HepG2 (cell line): ENCODE data around the gene P2RY1. TPM values are rescaled to one million over a fixed set of nuclear protein-coding genes. Genes with fewer than 3 reads are reported as not detected.

Experiments
- ATAC-seq: fragments of 200-7000 bp; cut with Tn5 transposase; 3 replicates; pipeline ENCODE4 v1.9.1; 2020; ENCODE audit warnings: mild to moderate bottlenecking, moderate library complexity
- BruUV-seq: library from RNA; stranded (reverse); fragments of 400-500 nt; replicated peaks from 2 replicates; lab custom pipeline; 2021; lab: Mats Ljungman, UMichigan
- CTCF ChIA-PET: fragments of 300-600 bp; formaldehyde crosslinking; extraction: SDS; loops from one replicate; lab custom pipeline; 2021; ENCODE audit warnings: low total read pairs, inconsistent platforms, low intra/inter-chr PET ratio; lab: Yijun Ruan, JAX
- POLR2A ChIA-PET: fragments of 350-600 bp; sonication (Branson Sonifier 250); formaldehyde crosslinking; loops from one replicate; lab custom pipeline; 2020; ENCODE audit warnings: antibody characterized with exemption, inconsistent platforms; lab: Yijun Ruan, JAX
- DNase-seq: peaks from one replicate; pipeline ENCODE4 v3.0.0-alpha.2; 2015; ENCODE audit warnings: low spot score
- FAIRE-seq: peaks from 3 replicates; lab custom pipeline; 2011; peaks lifted over from hg19 to GRCh38; lab: Jason Lieb, UNC
- H2AFZ ChIP-seq: one replicate; pipeline ENCODE4 v1.6.1; 2011; ENCODE audit warnings: low read length, inconsistent platforms
- H3K27ac ChIP-seq: fragments of 300-600 bp; 3 replicates; pipeline ENCODE4 v1.8.0; 2011; ENCODE audit warnings: mixed run types, mild to moderate bottlenecking, mixed read lengths, low read length, inconsistent platforms; ENCODE audit not compliant: insufficient read depth; ENCODE audit errors: extremely low read length
- H3K27me3 ChIP-seq, 2 experiments: fragments of 200-600 bp in 1 of 2; 2 replicates in 1 of 2; 3 replicates in 1 of 2; pipeline versions ENCODE4 v1.6.0 to v1.8.0; 2011; ENCODE audit warnings: low read length in 2 of 2, mild to moderate bottlenecking in 2 of 2, moderate library complexity in 2 of 2, inconsistent platforms in 1 of 2; ENCODE audit not compliant: insufficient read depth in 2 of 2, control insufficient read depth in 1 of 2
- H3K36me3 ChIP-seq, 2 experiments: fragments of 200-600 bp in 1 of 2; replicated peaks in 1 of 2; 2 replicates in 1 of 2; 3 replicates in 1 of 2; pipeline versions ENCODE4 v1.5.1 to v1.8.0; 2011; ENCODE audit warnings: low read length in 2 of 2, inconsistent platforms in 1 of 2; ENCODE audit not compliant: insufficient read depth in 2 of 2, control insufficient read depth in 1 of 2
- H3K4me1 ChIP-seq: 2 replicates; pipeline ENCODE4 v1.5.1; 2012; ENCODE audit warnings: low read length, inconsistent platforms; ENCODE audit not compliant: insufficient read depth
- H3K4me2 ChIP-seq: 2 replicates; pipeline ENCODE4 v1.6.0; 2011; ENCODE audit warnings: low read depth, low read length, inconsistent platforms
- H3K4me3 ChIP-seq, 3 experiments: fragments of 200-600 bp in 1 of 3; sonication (generic), shearing (Covaris generic) in 1 of 3; replicated peaks in 1 of 3; 2 replicates each; pipeline ENCODE4 v1.5.1; 2011 to 2016; ENCODE audit warnings: low read length in 3 of 3, inconsistent platforms in 2 of 3, low read depth in 2 of 3, mild to moderate bottlenecking in 2 of 3, control low read depth in 1 of 3, mixed read lengths in 1 of 3; ENCODE audit not compliant: insufficient read depth in 1 of 3
- H3K79me2 ChIP-seq: one replicate; pipeline ENCODE4 v1.6.1; 2011; ENCODE audit warnings: low read length, inconsistent platforms; ENCODE audit not compliant: insufficient read depth
- H3K9ac ChIP-seq: 2 replicates; pipeline ENCODE4 v1.6.0; 2011; ENCODE audit warnings: mild to moderate bottlenecking, low read depth, low read length, inconsistent platforms; ENCODE audit not compliant: insufficient read depth
- H3K9me3 ChIP-seq: 2 replicates; pipeline ENCODE4 v1.5.1; 2012; ENCODE audit warnings: mild to moderate bottlenecking, low read length
- H4K20me1 ChIP-seq: 2 replicates; pipeline ENCODE4 v1.6.0; 2011; ENCODE audit warnings: inconsistent platforms, mild to moderate bottlenecking, low read length, moderate library complexity; ENCODE audit not compliant: insufficient read depth
- KAT8 ChIP-seq: IDR thresholded peaks from 2 replicates; pipeline ENCODE4 v1.6.1; 2016; ENCODE audit warnings: missing genetic modification reagents, missing compliant biosample characterization
- KIAA2018 ChIP-seq: sonication (generic); formaldehyde crosslinking; IDR thresholded peaks from 2 replicates; pipeline ENCODE4 v1.5.0; 2020; ENCODE audit warnings: mild to moderate bottlenecking, missing genetic modification reagents, borderline replicate concordance
- MATR3 ChIP-seq: sonication (generic); formaldehyde crosslinking; IDR thresholded peaks from 2 replicates; pipeline ENCODE4 v1.4.0; 2020; ENCODE audit warnings: missing genetic modification reagents
- PHF21A ChIP-seq: sonication (generic); formaldehyde crosslinking; IDR thresholded peaks from 2 replicates; pipeline ENCODE4 v1.5.0; 2020; ENCODE audit warnings: mild to moderate bottlenecking, missing genetic modification reagents
- ZBTB20 ChIP-seq: sonication (generic); formaldehyde crosslinking; IDR thresholded peaks from 2 replicates; pipeline ENCODE4 v1.8.1; 2023; ENCODE audit warnings: missing genetic modification reagents, low read depth, mild to moderate bottlenecking, borderline replicate concordance
- ZBTB33 ChIP-seq: sonication (generic); formaldehyde crosslinking; IDR thresholded peaks from 2 replicates; pipeline ENCODE4 v1.4.0; 2020; ENCODE audit warnings: missing genetic modification reagents
- ZNF160 ChIP-seq: sonication (generic); formaldehyde crosslinking; IDR thresholded peaks from 2 replicates; pipeline ENCODE4 v1.8.0; 2022; ENCODE audit warnings: mild to moderate bottlenecking, inconsistent platforms, missing genetic modification reagents
- ZNF280D ChIP-seq: sonication (generic); formaldehyde crosslinking; IDR thresholded peaks from 2 replicates; pipeline ENCODE4 v1.5.1; 2020; ENCODE audit warnings: mild to moderate bottlenecking, missing genetic modification reagents
- ZNF547 ChIP-seq: sonication (generic); formaldehyde crosslinking; IDR thresholded peaks from 2 replicates; pipeline ENCODE4 v1.5.1; 2020; ENCODE audit warnings: mild to moderate bottlenecking, missing genetic modification reagents
- ZNF629 ChIP-seq: sonication (generic); formaldehyde crosslinking; conservative IDR thresholded peaks from 2 replicates; pipeline ENCODE4 v1.5.0; 2020; ENCODE audit warnings: missing genetic modification reagents
- ZNF713 ChIP-seq: sonication (generic); formaldehyde crosslinking; IDR thresholded peaks from 2 replicates; pipeline ENCODE4 v1.4.0; 2020; ENCODE audit warnings: mild to moderate bottlenecking, missing genetic modification reagents
- WGBS: methylation state at CpG from one replicate; pipeline ENCODE4 v1.1.6; 2017; ENCODE audit warnings: low lambda C conversion rate; 5-methylcytosine and 5-hydroxymethylcytosine counted together
- in situ Hi-C: cut with HindIII; loops from 2 replicates; pipeline ENCODE4 v1.10.0; 2017; ENCODE audit warnings: low pct_unique_long_range_greater_than_20kb; ENCODE audit not compliant: extremely low pct_ligation_motif_present
- intact Hi-C: fragments of 100-400 bp; cut with micrococcal nuclease; formaldehyde crosslinking; loops from one replicate; pipeline ENCODE4 v1.10.0; 2022; ENCODE audit not compliant: unreplicated experiment
- polyA plus RNA-seq, 8 experiments: library from polyadenylated mRNA; depleted of rRNA in 3 of 8; stranded (reverse) in 7 of 8; unstranded in 1 of 8; fragments of >200 nt; fragmentation: Illumina TruSeq in 4 of 8; extraction: Trizol in 4 of 8; gene quantifications; 2 replicates each; pipeline versions ENCODE4 v1.2.1 to v1.2.3, GENCODE V29; 2011 to 2016; ENCODE audit warnings: low read depth in 4 of 8, missing spikeins in 1 of 8, mixed read lengths in 1 of 8; ENCODE audit not compliant: insufficient read depth in 1 of 8
- total RNA-seq, 5 experiments: library from RNA; depleted of rRNA; stranded (reverse); fragments of >200 nt; fragmentation: Illumina TruSeq; extraction: Trizol; gene quantifications; 2 replicates each; pipeline ENCODE4 v1.2.3, GENCODE V29; 2016; ENCODE audit warnings: low read depth in 1 of 5

The P2RY1 gene
- total and polyA plus RNA-seq, 2 of the 13 experiments (the other 11 are each of a cell fraction or from before 2014, with no cell fraction given) = not detected

- ChIA-PET POLR2A (no interaction called here), CTCF (no interaction called here)
- WGBS = 0% methylated on average over 1 of the region's 1 CpG
- H3K27me3 ChIP-seq = no peaks in the 10 kb centered on the region
- intact Hi-C loops = no loop called here
- no peaks in the 10 kb centered on the region for H3K9me3 ChIP-seq
- no peak overlapping the region for H3K4me2 ChIP-seq
- BruUV-seq = no TSS peak
- no peaks in the 10 kb centered on the region for H3K79me2 ChIP-seq
- no peaks in the 10 kb centered on the region for H4K20me1 ChIP-seq
- H2AFZ ChIP-seq = no peak overlapping the region
- H3K27ac ChIP-seq = no peak overlapping the region
- no peaks in the 10 kb centered on the region for H3K4me1 ChIP-seq
- no peak overlapping the region for H3K9ac ChIP-seq
- in situ Hi-C loops = no loop called here
- no peak overlapping the region for H3K4me3 ChIP-seq
- no peak for ATAC-seq
- no peaks in the 10 kb centered on the region for H3K36me3 ChIP-seq
- no peak for DNase-seq
- no peak for FAIRE-seq
- TF ChIP-seq ZBTB20 (CRISPR knock-in tag) = no peak
- no peak for TF ChIP-seq ZNF629 (CRISPR knock-in tag)
- no peak for TF ChIP-seq ZNF547 (CRISPR knock-in tag)
- no peak for TF ChIP-seq ZNF160 (CRISPR knock-in tag)
- TF ChIP-seq KIAA2018 (CRISPR knock-in tag) = no peak
- no peak for TF ChIP-seq ZNF280D (CRISPR knock-in tag)
- no peak for TF ChIP-seq KAT8 (CRISPR knock-in tag)
- no peak for TF ChIP-seq ZBTB33 (CRISPR knock-in tag)
- TF ChIP-seq PHF21A (CRISPR knock-in tag) = no peak
- no peak for TF ChIP-seq ZNF713 (CRISPR knock-in tag)
- no peak for TF ChIP-seq MATR3
These were observed 22.8 kb upstream of the P2RY1 start for GRCh38 chr3:152811974-152812760.
